Measurements from ENCODE around the gene ABCC4. TPM values are rescaled to one million over a fixed set of nuclear protein-coding genes. Genes with fewer than 3 reads are reported as not detected.

The ABCC4 gene
- total RNA-seq, 4 donors from 2014 or later, result 5.7 to 23.3 (median 6.9) TPM

DNA sequence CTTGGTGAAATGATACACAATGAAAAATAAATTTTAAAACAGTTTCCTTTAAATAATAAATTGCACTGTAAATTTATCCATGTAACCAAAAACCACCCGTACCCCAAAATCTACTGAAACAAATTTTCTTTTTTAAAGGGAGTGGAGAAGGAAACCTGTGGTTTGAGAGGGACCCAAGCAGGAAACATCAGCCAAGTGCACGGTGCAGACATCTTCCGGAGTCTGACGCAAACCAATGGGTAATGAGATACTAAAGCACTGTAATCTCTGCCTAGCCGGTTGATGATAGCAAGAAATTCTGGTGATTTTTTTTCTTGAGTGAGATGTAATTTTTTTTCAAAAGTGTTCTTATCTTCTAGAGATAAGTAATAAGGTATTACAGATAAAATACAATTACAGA, 115.4 kb downstream of the ABCC4 start:
- TF ChIP-seq, protein P1, sequence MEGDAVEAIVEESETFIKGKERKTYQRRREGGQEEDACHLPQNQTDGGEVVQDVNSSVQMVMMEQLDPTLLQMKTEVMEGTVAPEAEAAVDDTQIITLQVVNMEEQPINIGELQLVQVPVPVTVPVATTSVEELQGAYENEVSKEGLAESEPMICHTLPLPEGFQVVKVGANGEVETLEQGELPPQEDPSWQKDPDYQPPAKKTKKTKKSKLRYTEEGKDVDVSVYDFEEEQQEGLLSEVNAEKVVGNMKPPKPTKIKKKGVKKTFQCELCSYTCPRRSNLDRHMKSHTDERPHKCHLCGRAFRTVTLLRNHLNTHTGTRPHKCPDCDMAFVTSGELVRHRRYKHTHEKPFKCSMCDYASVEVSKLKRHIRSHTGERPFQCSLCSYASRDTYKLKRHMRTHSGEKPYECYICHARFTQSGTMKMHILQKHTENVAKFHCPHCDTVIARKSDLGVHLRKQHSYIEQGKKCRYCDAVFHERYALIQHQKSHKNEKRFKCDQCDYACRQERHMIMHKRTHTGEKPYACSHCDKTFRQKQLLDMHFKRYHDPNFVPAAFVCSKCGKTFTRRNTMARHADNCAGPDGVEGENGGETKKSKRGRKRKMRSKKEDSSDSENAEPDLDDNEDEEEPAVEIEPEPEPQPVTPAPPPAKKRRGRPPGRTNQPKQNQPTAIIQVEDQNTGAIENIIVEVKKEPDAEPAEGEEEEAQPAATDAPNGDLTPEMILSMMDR (IDR thresholded peaks at IDR 0.05), result no peak
- no peak for DNase-seq (ENCODE audit: low spot score)
- ATAC-seq (ENCODE audit: low FRiP score), result no peak

DNA sequence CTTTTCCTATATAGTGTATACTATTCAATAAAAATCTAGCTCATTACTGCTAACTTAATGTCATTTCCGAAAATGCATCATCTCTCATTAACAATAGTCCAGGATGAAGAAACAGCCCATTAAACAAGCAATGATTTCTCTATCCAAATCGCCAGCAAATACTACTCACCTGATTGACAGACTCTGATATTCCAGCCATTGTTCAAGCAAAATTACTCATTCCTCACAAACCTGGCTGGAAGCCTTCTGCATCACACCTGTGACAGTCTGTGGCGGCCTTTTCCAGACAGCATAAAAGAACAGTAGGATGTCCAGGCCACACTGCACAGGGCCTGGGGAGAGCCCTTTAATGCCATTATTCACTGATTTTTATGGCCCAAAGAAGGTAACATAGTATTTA, 115.9 kb downstream of the ABCC4 start:
- ATAC-seq (ENCODE audit: low FRiP score) (no peak), DNase-seq (ENCODE audit: low spot score) (no peak)
- TF ChIP-seq, protein P1 (IDR thresholded peaks at IDR 0.05), result no peak

DNA sequence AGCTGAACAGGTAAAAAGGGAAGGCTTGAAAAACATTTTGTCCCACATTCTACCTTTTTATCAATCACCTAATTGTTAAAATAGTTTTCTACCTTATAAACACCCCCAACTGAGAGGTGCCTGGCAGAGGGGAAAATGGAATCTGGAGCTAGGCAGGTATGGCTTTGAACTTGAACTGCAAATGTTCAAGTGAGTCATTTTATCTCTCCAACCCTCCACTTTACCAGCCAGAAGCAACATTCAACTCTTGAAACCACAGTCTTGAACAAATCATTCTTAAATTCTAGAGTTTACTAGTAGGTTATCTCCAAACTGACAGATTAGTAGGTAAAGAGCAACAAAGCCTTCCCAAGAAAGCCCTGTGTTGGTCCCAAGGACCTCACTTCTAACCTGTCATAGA, 116.9 kb downstream of the ABCC4 start:
- ATAC-seq (ENCODE audit: low FRiP score) (no peak), DNase-seq (ENCODE audit: low spot score) (no peak)
- TF ChIP-seq, protein P1 (IDR thresholded peaks at IDR 0.05), result no peak

DNA sequence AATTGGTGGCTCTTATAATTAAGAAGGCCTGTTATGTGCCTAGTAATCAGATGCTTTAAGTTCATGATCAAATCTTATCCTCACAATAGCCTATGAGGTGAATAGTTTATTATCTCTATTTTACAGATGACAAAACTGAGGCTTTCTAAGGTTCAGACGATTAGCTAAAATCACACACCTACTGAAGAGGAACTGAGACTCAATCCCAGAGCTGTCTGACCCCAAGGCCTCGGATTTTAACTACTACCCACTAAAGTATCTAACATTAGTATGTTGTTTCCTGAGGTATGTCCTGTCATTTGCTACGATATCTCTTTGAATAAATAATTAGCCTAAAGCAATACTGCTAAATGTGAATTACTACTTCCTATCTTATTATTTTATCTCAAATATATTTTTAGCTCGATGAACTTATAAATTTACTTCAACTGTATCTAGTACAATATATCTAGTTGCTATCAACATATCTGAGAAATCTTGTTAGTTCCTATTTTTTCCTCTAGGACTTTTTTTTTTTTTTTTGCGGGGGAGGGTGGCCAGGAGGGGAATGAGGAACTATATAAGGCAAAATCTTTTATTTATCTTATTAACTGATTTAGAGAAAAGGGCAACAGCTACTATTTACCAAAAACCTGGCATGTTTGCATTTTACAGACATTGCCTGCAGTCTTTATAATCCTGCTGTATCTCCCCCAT, 118.5 kb downstream of the ABCC4 start:
- TF ChIP-seq, protein P1 (IDR thresholded peaks at IDR 0.05), result no peak

DNA sequence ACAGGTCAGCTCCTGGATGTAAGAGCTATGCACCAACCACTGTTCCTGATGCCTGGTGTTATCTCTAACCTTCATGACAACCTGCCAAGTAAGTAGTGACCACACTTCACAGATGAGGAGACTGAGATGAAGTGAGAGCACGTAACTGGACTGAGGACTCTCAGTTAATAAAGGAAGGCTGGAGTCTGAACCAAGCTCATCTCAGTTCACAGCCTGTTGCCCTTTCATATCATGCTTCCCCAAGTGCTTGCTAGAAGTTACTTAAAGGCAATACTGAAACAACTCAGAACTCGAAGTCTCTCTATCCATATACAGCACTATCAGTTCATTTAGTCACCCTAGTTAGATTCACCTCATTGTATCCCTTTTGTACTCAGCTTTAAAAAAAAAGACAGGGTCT, 119.7 kb downstream of the ABCC4 start:
- DNase-seq (ENCODE audit: low spot score), result no peak
- no peak for ATAC-seq (ENCODE audit: low FRiP score)
- TF ChIP-seq, protein P1 (IDR thresholded peaks at IDR 0.05), result no peak

More for the DNA sequence above, 118.5 kb downstream of the ABCC4 start:
- ATAC-seq (ENCODE audit: low FRiP score), result no peak
- no peak for DNase-seq (ENCODE audit: low spot score)

DNA sequence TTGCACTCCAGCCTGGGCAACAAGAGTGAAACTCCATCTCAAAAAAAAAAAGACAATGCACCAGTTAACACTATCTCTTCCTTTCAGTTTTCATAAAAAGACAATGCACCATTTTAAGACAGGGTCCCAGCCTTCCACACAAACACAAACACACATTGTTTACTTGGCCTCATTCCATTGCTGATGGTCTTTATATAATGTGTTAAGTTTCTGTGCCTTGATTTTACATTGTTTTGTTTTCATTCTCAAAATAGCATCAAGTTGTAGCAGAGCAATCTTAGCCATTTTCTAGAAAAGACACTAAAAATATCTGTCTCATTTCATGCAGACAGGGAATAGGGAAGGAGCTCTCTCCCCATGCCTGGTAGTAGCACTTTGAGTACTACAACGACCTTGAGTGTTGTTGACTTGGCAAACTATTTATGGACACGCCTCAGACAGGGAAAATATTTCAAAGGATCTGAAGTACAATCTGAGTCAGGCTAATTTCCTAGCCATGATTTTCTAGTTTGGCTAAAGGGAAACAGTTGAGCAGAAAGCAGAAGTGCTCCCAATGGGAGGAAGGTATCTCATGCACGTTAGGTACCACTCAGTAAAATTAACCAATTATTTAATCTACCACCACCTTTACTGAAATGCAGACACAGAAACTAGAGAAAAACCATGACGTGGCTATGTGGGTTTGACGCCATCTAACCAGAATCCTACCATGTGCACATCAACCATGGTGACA, 120.6 kb downstream of the ABCC4 start:
- ATAC-seq (ENCODE audit: low FRiP score), result no peak
- TF ChIP-seq, protein P1 (IDR thresholded peaks at IDR 0.05), result no peak

More for the DNA sequence above, 120.6 kb downstream of the ABCC4 start:
- no peak for DNase-seq (ENCODE audit: low spot score)
